Activated CD8-positive, alpha-beta memory T cell treated with anti-CD3 and anti-CD28 coated beads for 1 hour (primary cell): ENCODE results near the gene MED13.

Experiments used
- DNase-seq, 2 donors: peaks; one replicate each; pipeline ENCODE4 v3.0.0-alpha.2; 2020; ENCODE audit warnings: low read depth in 1 of 2; ENCODE audit errors: extremely low read depth in 1 of 2

The MED13 gene, protein sequence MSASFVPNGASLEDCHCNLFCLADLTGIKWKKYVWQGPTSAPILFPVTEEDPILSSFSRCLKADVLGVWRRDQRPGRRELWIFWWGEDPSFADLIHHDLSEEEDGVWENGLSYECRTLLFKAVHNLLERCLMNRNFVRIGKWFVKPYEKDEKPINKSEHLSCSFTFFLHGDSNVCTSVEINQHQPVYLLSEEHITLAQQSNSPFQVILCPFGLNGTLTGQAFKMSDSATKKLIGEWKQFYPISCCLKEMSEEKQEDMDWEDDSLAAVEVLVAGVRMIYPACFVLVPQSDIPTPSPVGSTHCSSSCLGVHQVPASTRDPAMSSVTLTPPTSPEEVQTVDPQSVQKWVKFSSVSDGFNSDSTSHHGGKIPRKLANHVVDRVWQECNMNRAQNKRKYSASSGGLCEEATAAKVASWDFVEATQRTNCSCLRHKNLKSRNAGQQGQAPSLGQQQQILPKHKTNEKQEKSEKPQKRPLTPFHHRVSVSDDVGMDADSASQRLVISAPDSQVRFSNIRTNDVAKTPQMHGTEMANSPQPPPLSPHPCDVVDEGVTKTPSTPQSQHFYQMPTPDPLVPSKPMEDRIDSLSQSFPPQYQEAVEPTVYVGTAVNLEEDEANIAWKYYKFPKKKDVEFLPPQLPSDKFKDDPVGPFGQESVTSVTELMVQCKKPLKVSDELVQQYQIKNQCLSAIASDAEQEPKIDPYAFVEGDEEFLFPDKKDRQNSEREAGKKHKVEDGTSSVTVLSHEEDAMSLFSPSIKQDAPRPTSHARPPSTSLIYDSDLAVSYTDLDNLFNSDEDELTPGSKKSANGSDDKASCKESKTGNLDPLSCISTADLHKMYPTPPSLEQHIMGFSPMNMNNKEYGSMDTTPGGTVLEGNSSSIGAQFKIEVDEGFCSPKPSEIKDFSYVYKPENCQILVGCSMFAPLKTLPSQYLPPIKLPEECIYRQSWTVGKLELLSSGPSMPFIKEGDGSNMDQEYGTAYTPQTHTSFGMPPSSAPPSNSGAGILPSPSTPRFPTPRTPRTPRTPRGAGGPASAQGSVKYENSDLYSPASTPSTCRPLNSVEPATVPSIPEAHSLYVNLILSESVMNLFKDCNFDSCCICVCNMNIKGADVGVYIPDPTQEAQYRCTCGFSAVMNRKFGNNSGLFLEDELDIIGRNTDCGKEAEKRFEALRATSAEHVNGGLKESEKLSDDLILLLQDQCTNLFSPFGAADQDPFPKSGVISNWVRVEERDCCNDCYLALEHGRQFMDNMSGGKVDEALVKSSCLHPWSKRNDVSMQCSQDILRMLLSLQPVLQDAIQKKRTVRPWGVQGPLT (N-terminal part only)

DNA sequence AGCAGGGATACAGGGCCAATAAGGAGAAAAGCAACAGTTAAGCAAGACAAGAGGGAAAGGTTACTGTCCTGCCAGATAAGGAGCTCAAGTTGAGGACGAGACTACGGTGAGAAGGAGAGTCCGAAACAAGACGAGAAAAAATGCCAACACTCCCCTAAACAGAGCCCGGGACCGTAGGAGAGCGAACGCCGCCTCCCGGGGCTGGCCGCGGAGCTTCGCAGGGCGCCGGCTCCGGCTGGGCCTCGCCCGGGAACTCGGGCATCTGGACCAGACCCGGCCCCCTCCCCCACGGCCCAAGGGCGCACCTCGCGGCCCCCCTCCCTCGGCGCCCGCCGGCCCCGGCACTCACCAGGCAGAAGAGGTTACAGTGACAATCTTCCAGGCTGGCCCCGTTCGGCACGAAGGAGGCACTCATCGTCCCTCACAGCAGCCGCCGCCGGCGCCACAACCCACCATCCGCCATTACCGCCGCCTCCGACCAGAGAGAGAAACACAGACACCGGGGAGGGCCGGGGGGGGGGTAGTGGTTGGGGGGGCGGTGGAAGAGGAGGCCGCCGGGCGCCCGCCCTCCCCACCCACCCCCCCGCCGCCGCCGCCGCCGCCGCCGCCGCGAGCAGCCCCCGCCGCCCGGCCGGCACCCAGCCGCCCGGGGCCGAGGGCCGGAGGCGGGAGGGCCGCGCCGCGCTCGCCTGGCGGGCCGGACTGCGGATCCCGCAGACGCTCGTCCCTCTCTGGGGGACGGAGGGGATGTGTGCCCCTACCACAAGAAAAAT, at the start of gene MED13:
Gene MED13 (minus strand): TSS at position 488 of the 773 bp plus-strand sequence. CDS start 73 bp downstream, at position 415.
- peak; percentile 24 to 33 for DNase-seq

DNA sequence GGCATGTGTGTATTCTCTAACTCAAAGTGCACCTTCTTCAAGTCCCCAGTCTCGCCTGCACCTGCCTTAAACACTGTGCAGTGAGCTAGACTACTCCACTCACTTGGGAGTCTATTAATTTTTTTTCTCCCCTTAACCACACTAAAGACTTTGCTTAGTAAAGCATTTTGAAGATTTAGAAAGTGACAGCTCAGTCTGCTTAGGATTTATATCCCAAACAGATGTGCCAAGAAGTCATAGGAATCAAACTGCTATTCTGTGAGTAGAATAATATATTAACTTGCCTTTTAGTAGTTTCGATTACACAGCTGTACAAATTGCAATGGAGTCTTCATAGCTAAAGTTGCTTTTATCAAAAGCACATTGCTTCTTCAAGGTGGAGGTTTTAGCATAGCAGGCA, 47.2 kb upstream of the MED13 start:
- DNase-seq = no peak

- no peak for DNase-seq
Observed at GRCh38 chr17:62111562-62112171, 46.6 kb upstream of the MED13 start.

GRCh38 chr17:62110923-62111484, 45.9 kb upstream of the MED13 start:
- DNase-seq = no peak

- DNase-seq = no peak
Observed at GRCh38 chr17:62109924-62110323, 44.8 kb upstream of the MED13 start.

DNA sequence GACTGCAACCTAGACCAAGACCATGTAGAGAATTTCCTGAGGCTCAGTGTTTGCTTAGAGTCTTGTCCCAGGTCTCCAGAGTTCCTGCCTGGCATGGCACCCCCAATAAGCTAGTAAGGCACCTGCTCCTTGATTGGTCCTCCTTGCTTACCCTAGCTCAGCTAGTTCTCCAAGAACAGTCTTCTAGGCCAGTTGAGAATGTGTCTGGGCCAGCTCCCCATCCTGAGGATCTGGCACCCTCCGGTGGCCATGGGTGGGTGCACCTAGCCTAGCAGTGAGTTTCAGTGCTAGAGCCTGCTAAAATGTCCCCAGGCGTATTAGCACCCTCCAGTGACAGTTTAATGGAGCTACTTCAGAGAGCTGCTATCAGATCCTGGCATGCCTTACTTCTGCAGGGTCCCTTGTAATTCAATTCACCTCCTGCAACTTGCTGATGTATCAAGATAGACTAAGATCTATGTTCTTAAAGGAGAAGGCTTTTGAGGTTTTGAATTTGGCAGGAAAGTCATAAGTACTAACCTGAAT, 44.4 kb upstream of the MED13 start:
- no peak for DNase-seq

DNA sequence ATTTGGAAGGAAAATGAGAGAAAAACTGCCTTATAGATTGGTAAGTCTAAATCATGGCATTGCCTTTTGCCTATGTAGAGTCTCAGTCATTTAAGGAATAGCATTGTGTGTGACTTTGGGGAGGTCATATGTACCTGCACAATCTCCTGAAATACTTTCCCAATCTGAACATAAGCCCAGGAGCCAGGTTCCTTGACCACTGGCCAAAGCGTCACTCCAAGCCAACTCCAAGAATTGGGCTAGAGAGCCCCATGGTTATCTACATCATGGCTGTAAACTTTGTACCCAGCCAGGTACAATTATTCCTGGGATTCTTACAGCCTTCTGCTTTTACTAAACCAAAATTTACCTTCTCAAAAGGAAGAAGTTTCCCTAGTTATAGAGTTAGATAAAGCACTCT, 40.8 kb upstream of the MED13 start:
- DNase-seq = no peak

DNA sequence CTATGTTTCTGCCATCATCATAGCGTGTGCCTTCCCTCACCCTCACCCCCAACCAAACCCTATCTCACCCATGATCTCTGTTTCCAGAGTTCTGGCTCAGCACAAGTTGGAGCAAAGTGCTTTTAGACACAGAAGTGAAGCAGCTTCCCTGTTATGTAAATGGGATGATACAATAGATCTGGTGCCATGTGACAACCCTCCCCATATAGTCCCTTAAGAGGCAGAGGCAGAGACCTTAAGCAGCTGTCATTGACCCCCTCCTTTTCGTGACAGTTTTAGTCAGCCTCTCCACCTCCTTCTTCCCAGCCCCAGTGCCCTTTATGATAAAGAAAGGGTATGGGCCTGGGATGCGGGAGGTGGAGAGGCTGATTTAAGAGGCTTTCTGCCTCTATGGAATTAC, 40.3 kb upstream of the MED13 start:
- DNase-seq = no peak

- DNase-seq = no peak
Observed at GRCh38 chr17:62101515-62101914, 36.4 kb upstream of the MED13 start.

GRCh38 chr17:62101090-62101489, 36.0 kb upstream of the MED13 start:
- DNase-seq = no peak

- DNase-seq = no peak
Observed at GRCh38 chr17:62100055-62100454, 35.0 kb upstream of the MED13 start.

DNA sequence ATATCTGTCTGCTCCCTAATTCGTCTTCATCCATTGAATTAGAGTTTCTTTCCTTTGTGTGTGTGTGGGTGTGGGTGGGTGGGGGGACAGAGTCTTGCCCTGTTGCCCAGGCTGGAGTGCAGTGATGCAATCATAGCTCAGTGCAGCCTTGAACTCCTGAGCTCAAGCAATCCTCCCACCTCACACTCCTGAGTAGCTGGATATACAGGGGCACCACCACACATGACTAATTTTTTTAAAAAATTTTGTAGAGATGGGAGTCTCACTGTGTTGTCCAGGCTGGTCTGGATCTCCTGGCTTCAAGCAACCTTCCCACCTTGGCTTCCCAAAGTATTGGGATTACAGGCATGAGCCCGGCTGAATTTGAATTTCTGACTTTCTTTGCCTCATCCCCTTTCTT, 34.5 kb upstream of the MED13 start:
- DNase-seq = no peak

DNA sequence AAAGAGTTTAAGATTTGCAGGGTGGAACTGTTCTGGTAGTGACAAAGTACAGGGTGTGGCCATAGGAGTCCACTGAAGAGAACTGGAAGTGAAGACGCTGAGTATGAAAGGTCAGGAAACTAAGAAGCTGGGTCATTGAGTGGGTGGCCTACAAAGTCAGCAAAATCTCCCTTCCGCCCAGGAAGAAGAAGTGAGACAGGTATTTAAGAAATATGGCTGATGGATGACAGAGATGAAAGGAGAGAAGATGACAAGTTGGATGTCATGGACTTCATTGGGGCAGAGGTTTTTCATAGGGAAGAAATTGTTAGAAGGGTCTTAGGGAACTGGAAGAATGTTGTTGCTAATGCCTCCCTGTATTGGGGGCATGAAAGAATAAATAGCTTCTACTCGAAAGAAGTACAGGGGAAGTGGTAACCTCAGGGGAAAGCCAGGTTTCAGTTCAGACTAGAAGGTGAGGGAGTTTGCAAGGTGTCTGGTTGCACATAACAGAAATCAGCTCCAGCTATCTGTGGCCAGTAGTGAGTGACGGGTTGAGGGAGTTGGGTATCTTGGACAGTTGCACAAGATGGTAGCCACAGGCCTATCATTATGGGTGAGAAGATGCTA, 33.6 kb upstream of the MED13 start:
- no peak for DNase-seq

DNA sequence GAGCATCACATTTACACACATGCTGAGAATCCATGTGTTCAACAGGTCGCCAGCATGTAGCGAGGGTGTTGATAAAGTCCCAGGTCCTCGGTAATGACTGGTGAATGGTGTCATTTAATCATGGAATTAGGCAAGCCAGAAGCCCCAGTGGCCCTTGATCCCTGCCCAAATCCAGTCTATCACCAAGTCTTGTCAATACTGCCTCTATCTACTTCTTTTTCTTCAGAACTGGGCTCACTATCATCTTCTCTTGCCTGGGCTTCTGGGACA, 31.3 kb upstream of the MED13 start:
- no peak for DNase-seq

GRCh38 chr17:62094175-62094574, 29.1 kb upstream of the MED13 start:
- DNase-seq = no peak

- no peak for DNase-seq
Observed at GRCh38 chr17:62093188-62094155, 28.4 kb upstream of the MED13 start.

- no peak for DNase-seq
Observed at GRCh38 chr17:62092784-62093183, 27.7 kb upstream of the MED13 start.

GRCh38 chr17:62091804-62092203, 26.7 kb upstream of the MED13 start:
- no peak for DNase-seq
